Skin of body (tissue), 2 donors: ENCODE data around the gene ZNRF1. TPM values are rescaled to one million over a fixed set of nuclear protein-coding genes. Genes with fewer than 3 reads are reported as not detected.
"Not testable (repeated sequence)": the region's sequence is repeated elsewhere in the genome, so short reads cannot be mapped to it uniquely, and the experiment has no call there.

Experiments used
- DNase-seq: peaks from one replicate; lab custom pipeline; 2025; lab: John Stamatoyannopoulos, UW
- total RNA-seq: library from RNA; depleted of rRNA; stranded (reverse); fragments of >200 nt; gene quantifications from one replicate; pipeline ENCODE4 v1.2.3, GENCODE V29; 2014

The ZNRF1 gene
- total RNA-seq, 1 donor from 2014 or later = 9.0 TPM

DNA sequence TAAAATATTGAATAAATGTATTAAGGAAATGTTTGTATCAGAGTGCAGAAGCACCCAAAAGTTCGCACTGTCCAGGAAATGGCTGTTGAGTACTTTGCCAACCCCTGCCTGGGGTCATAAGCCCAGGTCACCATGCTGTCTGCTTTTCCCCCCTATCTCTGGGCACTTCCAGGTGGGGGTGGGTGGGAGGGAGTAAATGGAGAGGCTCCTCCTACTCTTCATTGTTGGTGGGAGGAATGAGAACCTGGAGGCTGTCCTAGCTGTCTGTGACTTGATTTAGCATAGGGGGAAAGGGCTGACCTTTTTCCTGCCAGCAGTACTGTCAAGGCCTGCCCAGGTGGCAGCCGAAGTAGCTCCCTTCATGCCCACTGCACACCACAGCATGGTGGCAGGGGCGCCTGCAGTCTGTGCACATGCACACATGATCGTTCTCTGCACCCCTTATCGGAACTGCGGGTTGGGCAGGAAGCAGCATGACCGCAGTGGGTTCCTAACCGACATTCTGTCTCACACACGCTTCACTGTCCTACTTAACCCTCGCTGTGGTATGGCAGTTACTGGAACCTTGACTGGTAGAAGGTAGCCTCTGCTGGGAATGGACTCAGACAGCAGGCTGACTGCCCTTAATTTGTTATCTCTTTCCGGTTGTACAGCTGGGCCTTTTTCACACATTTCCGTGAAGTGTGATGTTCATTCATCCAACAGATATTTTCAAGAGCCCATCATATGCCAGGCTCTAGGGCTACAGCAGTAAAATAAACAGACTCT, 76.3 kb downstream of the ZNRF1 start:
- no peak for DNase-seq

DNA sequence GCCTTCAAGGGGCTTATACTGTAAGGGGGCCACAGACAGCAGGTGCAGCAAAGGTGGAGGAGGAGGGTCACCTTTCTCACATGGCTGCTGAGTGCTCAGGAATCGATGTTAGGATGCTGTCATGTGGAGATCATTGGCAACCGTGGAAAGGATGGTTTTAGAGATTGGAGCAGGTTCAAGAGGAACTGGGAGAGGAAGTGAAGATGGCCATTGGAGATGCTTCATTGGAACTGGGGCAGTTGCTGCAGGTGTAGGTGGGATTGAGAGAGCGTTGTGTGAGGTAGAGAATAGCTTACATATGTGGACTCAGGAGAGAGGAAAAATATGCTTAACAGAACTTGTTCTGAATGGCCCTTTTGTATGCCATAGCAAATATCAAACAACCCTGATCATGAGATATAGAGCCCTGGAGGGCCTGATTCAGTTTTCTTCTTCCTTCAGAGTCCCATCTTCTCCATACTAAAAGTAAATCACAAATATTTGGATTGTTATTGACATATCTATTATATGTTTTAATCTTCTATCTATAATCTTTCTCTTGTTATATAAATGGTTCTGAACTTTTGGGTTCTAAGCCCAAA, 77.0 kb downstream of the ZNRF1 start:
- no peak for DNase-seq

DNA sequence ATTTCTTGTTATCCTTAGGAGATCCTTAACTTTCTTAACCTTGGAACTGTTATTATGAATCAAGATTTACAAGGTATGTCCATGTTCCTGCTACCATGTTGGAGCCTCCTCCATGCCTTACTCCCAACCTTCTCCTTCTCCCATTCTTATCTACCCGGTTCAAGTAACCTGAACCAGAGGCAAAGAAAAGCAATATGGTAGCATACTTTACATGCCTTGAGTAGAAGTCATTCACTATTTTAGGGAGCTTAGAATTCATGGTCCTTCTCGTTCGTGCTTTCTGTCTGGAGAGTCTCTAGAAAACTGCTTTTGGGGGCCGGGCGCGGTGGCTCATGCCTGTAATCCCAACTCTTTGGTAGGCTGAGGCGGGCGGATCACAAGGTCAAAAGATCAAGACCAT, 80.1 kb downstream of the ZNRF1 start:
- no peak for DNase-seq

DNA sequence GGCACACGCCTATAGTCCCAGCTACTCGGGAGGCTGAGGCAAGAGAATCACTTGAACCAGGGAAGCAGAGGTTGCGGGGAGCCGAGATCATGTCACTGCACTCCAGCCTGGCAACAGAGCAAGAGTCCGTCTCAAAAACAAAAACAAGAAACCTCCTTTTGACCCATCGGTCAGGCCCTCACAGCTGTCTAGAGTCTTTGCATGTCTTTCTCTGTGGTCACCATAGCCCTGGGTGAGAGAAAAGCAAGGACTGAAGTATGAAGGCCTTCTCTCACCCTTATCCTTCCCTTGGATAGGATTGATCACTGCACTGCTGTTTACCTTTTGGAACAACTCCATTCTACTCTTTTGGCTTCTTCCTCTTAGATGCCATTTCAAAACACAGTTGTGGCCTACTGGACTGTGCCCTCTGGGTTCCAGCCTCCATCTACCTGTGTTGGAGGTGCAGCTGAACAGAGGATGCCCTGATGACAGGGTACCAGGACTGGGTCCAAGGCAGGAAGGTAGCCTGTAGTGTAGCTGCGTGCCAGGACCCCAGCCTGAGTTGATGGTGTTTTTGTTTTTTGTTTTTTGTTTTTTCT, 80.6 kb downstream of the ZNRF1 start:
- no peak for DNase-seq

DNA sequence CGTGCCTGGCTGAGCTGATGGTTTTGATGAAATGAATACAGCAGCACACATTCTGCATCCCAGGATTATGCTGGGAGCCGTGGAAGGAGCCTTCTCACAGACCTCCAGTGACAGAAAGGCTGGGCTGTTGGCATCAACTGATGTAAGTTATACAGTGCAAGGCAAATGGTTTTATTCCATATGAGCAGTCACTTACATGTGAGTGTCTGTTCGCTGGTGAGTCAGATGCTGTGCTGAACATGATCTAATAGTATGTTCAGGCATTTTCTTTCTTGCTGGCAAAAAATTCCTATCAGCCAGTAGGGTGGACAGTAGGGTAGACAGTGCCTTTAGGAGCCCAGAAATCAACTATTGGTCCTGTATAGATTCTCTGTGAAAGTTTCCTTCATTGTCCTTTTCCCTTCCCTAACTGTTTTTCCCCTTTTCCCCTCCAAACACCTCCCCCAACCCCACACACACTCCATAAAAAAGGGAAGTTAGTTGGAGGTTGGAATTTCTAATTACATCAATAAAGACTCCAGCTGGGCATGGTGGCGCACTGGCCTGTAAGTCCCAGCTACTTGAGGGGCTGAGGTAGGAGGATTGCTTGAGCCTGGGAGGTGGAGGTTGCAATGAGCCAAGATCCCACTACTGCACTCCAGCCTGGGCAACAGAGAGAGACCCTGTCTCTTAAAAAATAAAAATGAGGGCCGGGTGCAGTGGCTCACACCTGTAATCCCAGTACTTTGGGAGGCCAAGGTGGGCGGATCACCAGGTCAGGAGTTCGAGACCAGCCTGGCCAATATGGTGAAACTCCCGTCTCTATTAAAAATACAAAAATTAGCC, 81.6 kb downstream of the ZNRF1 start:
- DNase-seq = no peak

DNA sequence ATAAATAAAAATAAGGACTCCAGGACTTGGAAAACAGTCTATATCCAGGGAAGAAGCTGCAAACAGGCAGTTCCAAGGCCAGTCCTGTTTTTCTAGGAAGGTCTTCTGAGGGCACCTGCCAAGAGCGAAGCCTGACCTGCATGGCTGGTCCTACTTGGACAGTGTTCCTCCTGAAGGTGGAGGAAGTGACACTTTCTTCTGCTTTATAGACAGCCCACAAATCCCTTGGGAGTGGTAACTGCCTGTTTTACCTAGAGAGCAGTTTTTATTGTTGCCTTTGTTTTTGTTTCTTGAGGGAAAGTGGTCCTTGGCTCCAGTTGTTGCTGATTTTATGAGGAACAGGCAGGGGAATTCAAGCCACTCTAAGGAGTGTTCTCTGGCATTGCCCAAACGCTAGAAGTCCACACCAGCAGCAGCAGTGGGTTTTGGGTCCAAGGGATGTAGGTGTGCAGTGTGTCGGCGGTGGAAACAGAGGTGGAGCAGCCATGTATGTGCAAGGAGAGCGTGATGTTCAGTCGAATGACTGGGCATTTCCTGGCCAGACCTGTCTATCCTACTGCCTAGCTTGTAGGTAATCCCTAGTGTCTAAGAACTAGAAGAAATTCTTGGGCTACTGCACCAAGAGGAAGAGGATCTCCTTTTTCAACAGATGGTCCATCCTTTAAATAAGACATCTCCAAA, 82.5 kb downstream of the ZNRF1 start:
- DNase-seq = no peak

DNA sequence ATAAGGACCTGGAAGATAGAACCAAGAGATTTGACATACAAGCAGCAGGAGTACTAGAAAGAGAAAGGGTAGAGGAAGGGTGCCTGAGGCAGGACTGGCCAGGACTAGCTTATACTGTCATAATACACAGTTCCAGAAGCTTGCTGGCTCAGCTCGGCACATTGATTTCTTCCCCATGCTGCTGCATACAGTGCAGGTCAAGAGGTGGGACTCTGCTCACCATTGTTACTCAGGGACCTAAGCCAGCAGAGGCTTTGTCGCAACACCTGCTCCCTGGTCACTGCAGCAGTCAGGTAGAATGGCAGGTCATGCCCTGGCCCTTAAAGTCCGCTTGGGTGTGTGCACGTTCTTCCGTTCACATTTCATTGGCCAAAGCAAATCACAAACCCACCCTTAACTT, 85.0 kb downstream of the ZNRF1 start:
- no peak for DNase-seq

DNA sequence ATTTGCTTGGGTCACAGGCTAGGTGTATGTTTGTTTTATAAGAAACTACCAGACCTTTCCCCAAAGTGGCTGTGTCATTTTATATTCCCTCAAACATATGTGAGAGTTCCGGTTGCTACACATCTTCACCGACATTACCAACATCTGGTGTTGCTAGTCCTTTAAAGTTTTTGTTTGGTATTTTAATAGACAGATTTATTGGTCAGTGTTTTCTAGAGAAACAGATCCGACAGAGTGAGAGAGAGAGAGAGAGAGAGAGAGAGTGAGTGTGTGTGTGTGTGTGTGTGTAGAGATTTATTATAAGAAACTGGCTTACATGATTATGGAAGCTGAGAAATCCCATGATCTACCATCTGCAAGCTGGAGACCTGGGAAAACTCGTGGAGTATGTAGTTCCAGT, 86.7 kb downstream of the ZNRF1 start:
- DNase-seq = no peak

DNA sequence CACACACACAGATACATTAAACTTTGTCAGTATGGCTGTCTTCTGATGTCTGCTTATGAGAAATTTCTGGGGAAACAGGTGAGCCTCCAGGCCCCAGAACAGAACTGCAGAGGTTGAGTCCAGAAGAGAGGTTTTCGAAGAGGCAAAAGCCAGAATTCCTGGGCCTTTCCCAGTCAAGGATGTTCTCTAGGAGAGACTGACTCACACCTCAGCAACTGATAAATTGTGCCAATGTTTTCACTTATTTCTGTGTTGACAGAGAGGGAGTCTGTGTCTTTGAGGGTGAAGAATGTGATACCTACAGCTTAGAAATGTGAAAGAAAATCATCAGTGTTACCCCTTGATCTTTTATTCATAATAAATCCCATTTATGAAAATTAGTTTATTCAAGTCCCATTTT, 87.5 kb downstream of the ZNRF1 start:
- no peak for DNase-seq

DNA sequence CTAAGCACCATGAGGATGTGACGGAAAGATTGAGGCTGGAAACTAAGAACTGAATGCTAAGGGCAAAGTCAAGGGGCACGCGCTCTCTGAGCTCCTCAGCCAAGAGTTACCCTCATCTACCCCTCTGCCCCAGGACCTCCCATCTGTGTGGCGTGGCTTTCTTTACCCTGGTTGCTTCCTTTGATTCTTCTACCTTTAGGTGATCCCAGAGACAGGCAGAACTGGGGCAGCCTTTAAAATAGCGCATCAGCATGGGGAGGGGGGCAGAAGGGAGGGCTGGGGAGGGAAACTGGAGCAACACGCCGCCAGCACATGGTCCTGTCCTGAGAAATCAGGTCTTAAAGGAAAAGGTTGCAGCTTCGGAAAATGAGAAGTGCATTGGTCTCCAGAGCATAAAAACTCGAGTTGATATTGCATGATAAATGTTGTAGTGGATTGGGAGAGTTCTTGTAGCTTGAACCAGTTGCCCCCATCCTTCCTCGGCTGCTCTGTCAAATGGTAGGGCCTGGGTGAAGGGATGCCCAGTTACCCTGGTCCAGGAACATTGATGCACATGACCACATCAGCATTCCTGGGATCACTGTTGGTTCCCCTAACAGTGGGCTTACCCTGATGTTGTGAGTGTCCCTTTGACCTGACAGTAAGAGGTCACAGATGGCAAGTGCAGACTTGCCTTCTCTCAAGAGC, 88.0 kb downstream of the ZNRF1 start:
- DNase-seq = no peak

DNA sequence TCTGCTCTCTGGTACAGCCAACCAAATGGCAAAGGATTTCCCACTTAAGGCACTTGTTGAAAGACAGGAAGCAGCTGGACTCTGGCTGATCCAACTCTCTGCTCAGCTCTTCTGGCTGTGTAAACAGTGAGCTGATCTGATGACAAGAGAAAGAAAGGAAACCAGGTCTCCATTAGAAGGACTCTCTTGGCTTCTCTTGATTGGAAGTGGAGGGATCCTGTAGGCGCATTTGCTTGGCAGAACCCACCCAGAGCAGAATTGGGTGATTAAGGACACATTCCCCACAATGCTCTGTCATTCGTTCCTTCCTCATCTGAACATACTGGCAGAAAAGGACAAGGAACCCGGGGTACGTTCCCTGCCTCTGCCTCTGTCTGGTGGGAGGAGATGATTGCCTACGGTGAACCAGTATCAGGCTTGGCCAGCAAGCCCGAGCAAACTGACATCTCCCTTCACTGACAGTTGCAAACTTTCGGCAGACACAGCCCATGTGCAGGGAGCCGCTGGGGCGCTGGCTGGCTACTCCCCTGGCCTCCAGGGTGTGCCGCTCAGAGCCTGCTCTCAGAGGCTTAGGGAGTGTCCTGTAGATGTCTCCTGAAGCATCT, 88.7 kb downstream of the ZNRF1 start:
- DNase-seq = no peak

DNA sequence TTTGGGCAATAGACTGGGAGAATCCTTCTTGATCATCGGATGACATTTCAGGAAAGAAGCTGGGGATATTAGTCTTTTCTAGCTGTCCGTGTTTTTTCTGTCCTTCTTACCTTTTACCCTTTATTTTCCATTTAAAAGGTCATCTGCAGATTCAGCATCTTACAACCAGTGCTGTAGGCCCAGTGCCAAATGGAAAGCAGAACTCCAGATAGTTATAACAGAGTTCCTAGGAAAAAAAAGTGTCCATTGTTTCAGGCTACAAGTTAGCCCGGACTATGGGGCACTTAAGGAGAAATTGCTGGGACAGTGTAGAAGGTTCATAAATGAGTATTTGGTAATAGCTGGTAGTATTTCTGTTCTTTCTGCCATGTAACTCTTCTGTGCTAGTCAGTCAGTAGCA, 89.4 kb downstream of the ZNRF1 start:
- no peak for DNase-seq

DNA sequence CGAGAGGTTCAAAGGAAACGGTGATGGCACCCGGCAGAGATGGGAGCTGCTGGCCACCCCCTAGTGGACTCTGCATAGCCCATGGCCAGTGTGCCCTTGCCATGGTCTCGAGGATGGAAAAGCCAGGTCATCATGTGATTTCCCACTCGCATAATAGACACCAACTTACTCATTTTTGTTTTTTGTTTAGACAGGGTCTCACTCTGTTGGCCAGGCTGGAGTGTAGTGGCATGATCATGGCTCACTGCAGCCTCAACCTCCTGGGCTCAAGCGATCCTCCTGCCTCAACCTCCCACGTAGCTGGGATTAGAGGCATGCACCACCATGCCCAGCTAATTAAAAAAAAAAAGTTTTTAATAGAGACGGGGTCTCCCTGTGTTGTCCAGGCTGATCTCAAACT, 90.1 kb downstream of the ZNRF1 start:
- no peak for DNase-seq

DNA sequence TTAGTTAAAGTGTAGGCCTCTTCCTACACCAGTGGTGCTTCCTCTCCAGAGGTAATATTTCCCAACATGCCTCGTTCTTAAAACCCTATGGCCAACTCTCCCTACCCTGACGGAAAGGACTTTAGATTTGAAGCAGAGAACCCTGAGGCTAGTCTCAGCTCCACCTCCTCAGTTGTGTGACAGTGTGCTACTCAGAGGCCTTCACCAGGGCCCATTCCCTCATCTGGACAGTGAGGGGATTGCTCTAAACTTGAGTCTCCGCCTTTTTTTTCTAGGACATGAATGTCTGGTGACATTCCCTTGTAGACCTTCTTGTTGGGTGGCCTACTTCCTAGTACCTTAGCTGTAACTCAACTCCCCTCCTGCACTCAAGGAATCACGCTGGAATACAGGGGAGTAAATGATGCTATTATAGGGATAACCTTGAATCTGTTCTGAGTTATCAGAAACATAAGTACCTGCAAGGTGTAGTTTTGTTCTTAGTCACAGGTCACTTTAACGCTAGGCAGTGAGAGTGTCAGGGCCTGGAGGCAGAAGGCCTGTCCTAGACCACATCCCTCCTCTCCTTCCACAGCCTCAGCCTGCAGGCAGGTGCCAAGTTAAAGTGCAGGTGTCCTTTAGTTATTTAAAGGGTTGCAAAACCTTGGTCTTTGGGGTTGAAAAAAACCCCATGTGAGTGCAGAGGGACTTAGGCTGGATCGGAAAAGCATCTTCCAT, 90.8 kb downstream of the ZNRF1 start:
- DNase-seq = no peak

DNA sequence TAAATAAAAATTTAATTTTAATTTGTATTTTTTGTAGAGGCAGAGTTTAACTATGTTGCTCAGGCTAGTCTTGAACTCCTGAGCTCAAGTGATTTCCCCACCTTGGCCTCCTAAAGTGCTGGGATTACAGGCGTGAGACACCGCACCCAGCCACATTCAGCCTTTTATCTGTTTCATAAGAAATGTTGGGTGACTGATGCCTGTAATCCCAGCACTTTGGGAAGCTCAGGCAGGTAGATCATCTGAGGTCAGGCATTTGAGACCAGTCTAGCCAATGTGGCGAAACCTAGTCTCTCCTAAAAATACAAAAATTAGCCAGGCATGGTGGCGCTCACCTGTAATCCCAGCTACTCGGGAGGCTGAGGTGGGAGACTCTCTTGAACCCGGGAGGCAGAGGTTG, 92.1 kb downstream of the ZNRF1 start:
- not testable (repeated sequence) for DNase-seq

DNA sequence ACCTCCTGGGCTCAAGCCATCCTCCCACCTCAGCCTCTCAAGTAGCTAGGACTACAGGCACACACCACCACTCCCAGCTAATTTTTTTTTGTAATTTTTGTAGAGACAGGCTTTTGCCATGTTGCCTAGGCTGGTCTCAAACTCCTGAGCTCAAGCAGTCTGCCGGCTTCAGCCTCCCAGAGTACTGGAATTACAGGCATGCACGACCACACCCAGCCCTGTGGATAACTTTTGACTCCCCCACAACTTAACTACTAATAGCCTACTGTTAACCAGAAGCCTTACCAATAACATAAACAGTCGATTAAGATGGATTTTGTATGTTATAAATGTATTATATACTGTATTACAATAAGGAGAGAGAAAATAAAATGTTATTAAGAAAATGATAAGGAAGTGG, 92.8 kb downstream of the ZNRF1 start:
- DNase-seq = not testable (repeated sequence)

DNA sequence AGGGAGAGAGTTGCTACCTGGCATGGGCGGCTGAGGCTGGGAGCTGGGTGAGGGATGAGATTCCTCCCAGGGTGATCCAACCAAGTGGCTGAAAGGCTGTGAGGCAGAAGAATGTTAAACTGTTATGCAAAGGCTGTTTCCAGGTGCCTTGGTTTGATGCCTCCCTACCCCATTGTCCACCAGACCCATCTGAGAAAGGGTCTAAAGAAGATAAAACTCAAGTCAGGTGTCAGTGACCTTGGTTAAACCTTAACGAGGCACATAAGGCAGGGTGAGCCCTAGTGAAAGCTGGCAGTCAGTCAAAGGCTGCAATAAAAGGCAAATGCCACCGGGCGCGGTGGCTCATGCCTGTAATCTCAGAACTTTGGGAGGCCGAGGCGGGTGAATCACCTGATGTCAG, 94.0 kb downstream of the ZNRF1 start:
- no peak for DNase-seq

DNA sequence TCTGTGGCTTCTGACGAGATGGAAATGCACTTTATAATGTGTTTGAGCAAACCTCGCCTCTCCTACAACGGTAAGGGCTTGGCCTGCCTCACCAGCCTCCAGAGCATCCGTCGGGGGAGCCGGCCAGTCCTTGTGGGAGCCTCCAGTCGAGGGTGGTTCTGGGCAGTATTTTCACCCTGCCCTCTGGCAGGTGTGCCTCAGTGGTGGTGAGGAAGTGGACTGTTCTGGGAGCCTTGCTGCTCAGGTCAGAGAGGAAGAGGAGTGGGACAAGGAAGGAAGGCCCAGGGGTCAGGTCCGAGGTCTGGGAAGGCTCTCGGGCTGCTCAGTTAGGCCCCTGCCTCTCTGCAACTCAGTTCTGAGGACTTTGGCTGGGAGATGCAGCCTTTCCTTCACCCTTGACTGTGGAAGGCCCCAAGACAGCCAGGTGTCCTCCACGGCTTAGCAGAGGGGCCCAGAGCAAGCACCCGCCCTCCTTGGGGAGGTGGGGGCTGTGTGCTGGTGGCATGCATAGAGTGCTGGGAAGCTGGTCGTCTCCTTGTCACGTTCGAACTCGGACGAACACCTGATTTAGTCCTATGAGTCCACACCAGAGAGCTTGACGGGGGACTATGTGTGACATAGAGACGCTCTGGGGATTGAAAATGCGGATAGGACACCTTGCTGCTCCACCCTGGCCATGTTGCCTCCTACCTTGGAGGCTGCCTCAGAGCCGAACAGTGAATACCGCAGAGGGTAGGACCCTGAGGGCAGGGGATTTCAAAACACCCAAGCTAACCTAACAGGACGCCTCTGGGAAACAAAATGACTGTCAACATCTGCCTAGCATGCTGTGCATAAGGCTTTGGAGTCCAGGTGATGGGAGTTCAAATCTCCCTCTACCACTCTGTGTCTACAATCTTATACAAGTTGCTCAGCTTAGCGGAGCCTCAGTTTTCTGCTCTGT, 95.0 kb downstream of the ZNRF1 start:
- DNase-seq = no peak

DNA sequence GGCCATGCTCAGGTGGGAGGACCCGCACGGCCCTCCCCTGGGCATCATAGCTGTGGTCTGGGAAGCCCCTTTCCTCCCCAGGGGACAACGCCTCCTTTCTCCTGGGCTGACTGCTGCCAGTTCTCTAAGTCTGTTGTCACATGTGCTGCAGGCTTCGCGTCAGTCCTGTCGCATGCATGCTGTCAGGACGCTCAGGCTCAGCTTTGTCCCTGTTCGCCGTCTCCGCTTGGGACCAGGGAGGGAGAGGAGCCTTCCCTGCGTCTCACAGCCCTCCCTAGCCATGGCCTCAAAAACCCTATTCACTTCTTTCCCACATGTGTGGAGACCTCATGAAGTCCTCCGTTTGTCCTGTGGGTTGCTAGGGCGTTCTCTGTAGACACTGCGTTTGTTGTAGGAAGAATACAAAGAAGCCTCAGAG, 96.4 kb downstream of the ZNRF1 start:
- no peak for DNase-seq
